HG02763 (cell line): ENCODE data around the gene MTFR1L.
A peak's percentile ranks its signal among the peaks of the same experiment; 100 is the strongest.

Experiments
- ATAC-seq: cut with Tn5 transposase; IDR thresholded peaks from one replicate; pipeline ENCODE4 v1.9.1; 2021; ENCODE audit warnings: mild to moderate bottlenecking, moderate library complexity; ENCODE audit not compliant: unreplicated experiment

Gene MTFR1L

GRCh38 chr1:25790472-25790871 is 29.3 kb upstream of the MTFR1L start:
- no peak for ATAC-seq

- ATAC-seq = no peak
Measured at GRCh38 chr1:25792115-25792514, 27.6 kb upstream of the MTFR1L start.

GRCh38 chr1:25793585-25794170 is 26.1 kb upstream of the MTFR1L start:
- ATAC-seq = no peak

- no peak for ATAC-seq
Measured at GRCh38 chr1:25794325-25794724, 25.4 kb upstream of the MTFR1L start.

- ATAC-seq = no peak
Measured at GRCh38 chr1:25795211-25795610, 24.5 kb upstream of the MTFR1L start.

- ATAC-seq = no peak
Measured at GRCh38 chr1:25795946-25796810, 23.6 kb upstream of the MTFR1L start.

- no peak for ATAC-seq
Measured at GRCh38 chr1:25796811-25797458, 22.8 kb upstream of the MTFR1L start.

GRCh38 chr1:25797939-25798338 is 21.8 kb upstream of the MTFR1L start:
- no peak for ATAC-seq

- ATAC-seq = no peak
Measured at GRCh38 chr1:25798666-25799351, 20.9 kb upstream of the MTFR1L start.

- no peak for ATAC-seq
Measured at GRCh38 chr1:25799352-25799934, 20.3 kb upstream of the MTFR1L start.

GRCh38 chr1:25799935-25800702 is 19.6 kb upstream of the MTFR1L start, which contains the start of gene SELENON:
Gene SELENON, plus strand, starts transcription at chr1:25800193. Its CDS starts 38 bp downstream, at chr1:25800231.
- no peak for ATAC-seq

- no peak for ATAC-seq
Measured at GRCh38 chr1:25800703-25801377, 18.9 kb upstream of the MTFR1L start.

GRCh38 chr1:25802915-25803314 is 16.8 kb upstream of the MTFR1L start:
- ATAC-seq = no peak

- no peak for ATAC-seq
Measured at GRCh38 chr1:25803368-25803767, 16.4 kb upstream of the MTFR1L start.

GRCh38 chr1:25804244-25804963 is 15.3 kb upstream of the MTFR1L start:
- peak; percentile 31 for ATAC-seq

- no peak for ATAC-seq
Measured at GRCh38 chr1:25804964-25805862, 14.5 kb upstream of the MTFR1L start.

- ATAC-seq = no peak
Measured at GRCh38 chr1:25805863-25806225, 13.9 kb upstream of the MTFR1L start.

GRCh38 chr1:25806418-25806817 is 13.3 kb upstream of the MTFR1L start:
- ATAC-seq = no peak
